Stimulated activated CD8-positive, alpha-beta memory T cell treated with anti-CD3 and anti-CD28 coated beads, Interleukin-12 subunit alpha, Interleukin-12 subunit beta, amount 100 ng/mL, for 24 hours (primary cell): ENCODE results near the gene DLGAP1.

Experiments
- DNase-seq: peaks from one replicate; pipeline ENCODE4 v3.0.0-alpha.2; 2020; ENCODE audit errors: extremely low read depth

The DLGAP1 gene

GRCh38 chr18:3867236-3867635 is 587.9 kb downstream of the DLGAP1 start:
- no peak for DNase-seq

- no peak for DNase-seq
These were observed 590.3 kb downstream of the DLGAP1 start for GRCh38 chr18:3864669-3865298.

- DNase-seq, result no peak
These were observed 591.5 kb downstream of the DLGAP1 start for GRCh38 chr18:3863593-3863992.

- DNase-seq, result no peak
These were observed 592.1 kb downstream of the DLGAP1 start for GRCh38 chr18:3863006-3863405.

- DNase-seq, result no peak
These were observed 593.6 kb downstream of the DLGAP1 start for GRCh38 chr18:3861495-3861894.

GRCh38 chr18:3857544-3857943 is 597.6 kb downstream of the DLGAP1 start:
- no peak for DNase-seq

- DNase-seq, result no peak
These were observed 599.1 kb downstream of the DLGAP1 start for GRCh38 chr18:3855966-3856365.

GRCh38 chr18:3852321-3852720 is 602.8 kb downstream of the DLGAP1 start:
- no peak for DNase-seq

- no peak for DNase-seq
These were observed 603.9 kb downstream of the DLGAP1 start for GRCh38 chr18:3851159-3851558.

GRCh38 chr18:3848316-3848715 is 606.8 kb downstream of the DLGAP1 start:
- DNase-seq, result no peak

GRCh38 chr18:3845161-3845560 is 609.9 kb downstream of the DLGAP1 start:
- DNase-seq, result no peak

GRCh38 chr18:3842844-3843243 is 612.3 kb downstream of the DLGAP1 start:
- no peak for DNase-seq

- no peak for DNase-seq
These were observed 614.3 kb downstream of the DLGAP1 start for GRCh38 chr18:3840766-3841165.

GRCh38 chr18:3839581-3839981 is 615.5 kb downstream of the DLGAP1 start:
- no peak for DNase-seq

- DNase-seq, result no peak
These were observed 618.4 kb downstream of the DLGAP1 start for GRCh38 chr18:3836483-3837335.

GRCh38 chr18:3832025-3832638 is 623.0 kb downstream of the DLGAP1 start:
- no peak for DNase-seq

- DNase-seq, result no peak
These were observed 624.5 kb downstream of the DLGAP1 start for GRCh38 chr18:3830604-3831003.

- no peak for DNase-seq
These were observed 627.8 kb downstream of the DLGAP1 start for GRCh38 chr18:3827236-3827845.

GRCh38 chr18:3826021-3826420 is 629.1 kb downstream of the DLGAP1 start:
- DNase-seq, result no peak

- DNase-seq, result no peak
These were observed 631.0 kb downstream of the DLGAP1 start for GRCh38 chr18:3824101-3824500.

GRCh38 chr18:3823073-3823472 is 632.0 kb downstream of the DLGAP1 start:
- no peak for DNase-seq

- no peak for DNase-seq
These were observed 633.6 kb downstream of the DLGAP1 start for GRCh38 chr18:3821524-3821923.
